ENCODE data around the gene B4GAT1. TPM values are rescaled to one million over a fixed set of nuclear protein-coding genes. Genes with fewer than 3 reads are reported as not detected.

Gene B4GAT1
- polyA plus RNA-seq, 1 experiment: 15.9 TPM

DNA sequence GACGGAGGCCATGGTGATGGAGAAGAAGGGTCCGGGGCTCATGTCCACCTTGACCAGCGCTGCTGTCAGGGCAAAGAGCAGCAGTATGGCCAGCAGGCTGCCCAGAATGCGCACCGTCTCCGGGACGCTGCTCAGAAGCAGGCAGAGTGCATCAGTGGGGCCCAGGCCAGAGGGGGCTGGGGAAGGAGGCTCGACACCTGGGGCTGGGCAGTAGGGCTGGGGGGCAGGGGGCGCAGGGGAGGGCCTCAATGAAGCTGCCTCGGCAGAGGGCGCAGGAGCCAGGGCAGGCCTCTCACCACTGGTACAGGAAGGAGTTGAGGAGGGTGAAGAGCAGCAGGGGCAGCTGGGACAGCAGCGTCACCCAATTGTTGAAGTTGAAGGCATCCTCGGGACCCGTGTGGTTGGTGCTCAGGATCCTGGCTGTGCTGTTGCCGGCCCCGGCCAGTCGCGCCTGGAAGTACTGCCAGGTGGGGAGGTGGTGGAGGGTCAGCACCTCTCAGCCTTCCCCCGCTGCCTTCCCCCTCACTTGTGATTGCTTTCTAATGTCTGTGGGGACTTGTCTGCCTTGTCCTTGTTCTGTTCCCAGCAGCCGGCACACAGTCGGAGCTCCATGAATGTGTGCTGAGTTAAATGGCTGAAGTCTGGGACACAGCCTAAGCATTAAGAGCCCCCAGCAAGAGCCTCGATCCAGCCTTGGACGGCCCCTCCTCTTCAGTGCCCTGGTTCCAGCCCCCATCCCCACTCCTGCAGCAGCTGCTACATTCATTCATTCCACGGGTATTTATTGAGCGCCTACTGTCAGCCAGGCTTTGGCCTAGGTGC, 21.9 kb upstream of the B4GAT1 start:
- TF ChIP-seq, protein P1, sequence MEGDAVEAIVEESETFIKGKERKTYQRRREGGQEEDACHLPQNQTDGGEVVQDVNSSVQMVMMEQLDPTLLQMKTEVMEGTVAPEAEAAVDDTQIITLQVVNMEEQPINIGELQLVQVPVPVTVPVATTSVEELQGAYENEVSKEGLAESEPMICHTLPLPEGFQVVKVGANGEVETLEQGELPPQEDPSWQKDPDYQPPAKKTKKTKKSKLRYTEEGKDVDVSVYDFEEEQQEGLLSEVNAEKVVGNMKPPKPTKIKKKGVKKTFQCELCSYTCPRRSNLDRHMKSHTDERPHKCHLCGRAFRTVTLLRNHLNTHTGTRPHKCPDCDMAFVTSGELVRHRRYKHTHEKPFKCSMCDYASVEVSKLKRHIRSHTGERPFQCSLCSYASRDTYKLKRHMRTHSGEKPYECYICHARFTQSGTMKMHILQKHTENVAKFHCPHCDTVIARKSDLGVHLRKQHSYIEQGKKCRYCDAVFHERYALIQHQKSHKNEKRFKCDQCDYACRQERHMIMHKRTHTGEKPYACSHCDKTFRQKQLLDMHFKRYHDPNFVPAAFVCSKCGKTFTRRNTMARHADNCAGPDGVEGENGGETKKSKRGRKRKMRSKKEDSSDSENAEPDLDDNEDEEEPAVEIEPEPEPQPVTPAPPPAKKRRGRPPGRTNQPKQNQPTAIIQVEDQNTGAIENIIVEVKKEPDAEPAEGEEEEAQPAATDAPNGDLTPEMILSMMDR (IDR thresholded peaks at IDR 0.05; ENCODE audit: low read depth, low read length): no peak
- Histone ChIP-seq H3K4me3 (ENCODE audit: low read depth, low read length) (no peak overlapping the region), H3K27me3 (ENCODE audit: control insufficient read depth, insufficient read depth, low read length) (peaks cover 16% of the 10 kb centered on the region), H3K9me3 (ENCODE audit: control insufficient read depth, insufficient read depth, low read length) (no peaks in the 10 kb centered on the region), H3K27ac (ENCODE audit: low read depth, low read length) (no peak overlapping the region)
- DNase-seq (ENCODE audit: low read depth, low spot score): no peak
- ChIA-PET CTCF (interaction anchor here (0.6 to 2.5 kb wide), 3 partner anchors 17 to 80 kb away, joined by 3 to 17 read pairs (median 3); partner anchors contain the start of gene YIF1A), POLR2A (interaction anchor here (1.5 kb wide), 1 partner anchor 21 kb away, joined by 4 read pairs; no protein-coding TSS in a partner anchor)

DNA sequence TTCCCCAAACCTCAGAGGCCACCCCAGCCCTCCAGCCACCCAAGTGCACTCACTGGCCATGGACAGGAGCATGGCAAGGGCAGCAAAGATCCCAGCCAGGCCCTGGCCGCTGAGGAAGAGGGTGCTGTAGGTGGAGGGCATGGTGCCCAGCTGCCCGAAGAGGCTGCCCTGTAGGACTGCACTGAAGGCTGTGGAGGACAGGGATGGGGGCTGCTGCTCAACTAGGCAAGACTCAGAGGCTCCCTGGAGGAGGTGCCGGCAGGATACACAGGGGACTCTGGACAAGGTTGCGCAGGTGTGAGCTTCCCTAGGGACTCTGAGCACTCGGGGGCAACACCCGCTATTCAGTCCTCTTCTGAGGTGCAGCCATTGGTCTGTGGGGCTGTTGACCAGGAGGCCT, 21.1 kb upstream of the B4GAT1 start:
- POLR2A ChIA-PET: no interaction called here
- peaks cover 13% of the 10 kb centered on the region for H3K27me3 ChIP-seq (ENCODE audit: control insufficient read depth, insufficient read depth, low read length)
- H3K27ac ChIP-seq (ENCODE audit: low read depth, low read length): no peak overlapping the region
- no peak for DNase-seq (ENCODE audit: low read depth, low spot score)
- TF ChIP-seq, protein P1 (IDR thresholded peaks at IDR 0.05; ENCODE audit: low read depth, low read length): no peak
- CTCF ChIA-PET: no interaction called here
- H3K9me3 ChIP-seq (ENCODE audit: control insufficient read depth, insufficient read depth, low read length): no peaks in the 10 kb centered on the region
- H3K4me3 ChIP-seq (ENCODE audit: low read depth, low read length): no peak overlapping the region

DNA sequence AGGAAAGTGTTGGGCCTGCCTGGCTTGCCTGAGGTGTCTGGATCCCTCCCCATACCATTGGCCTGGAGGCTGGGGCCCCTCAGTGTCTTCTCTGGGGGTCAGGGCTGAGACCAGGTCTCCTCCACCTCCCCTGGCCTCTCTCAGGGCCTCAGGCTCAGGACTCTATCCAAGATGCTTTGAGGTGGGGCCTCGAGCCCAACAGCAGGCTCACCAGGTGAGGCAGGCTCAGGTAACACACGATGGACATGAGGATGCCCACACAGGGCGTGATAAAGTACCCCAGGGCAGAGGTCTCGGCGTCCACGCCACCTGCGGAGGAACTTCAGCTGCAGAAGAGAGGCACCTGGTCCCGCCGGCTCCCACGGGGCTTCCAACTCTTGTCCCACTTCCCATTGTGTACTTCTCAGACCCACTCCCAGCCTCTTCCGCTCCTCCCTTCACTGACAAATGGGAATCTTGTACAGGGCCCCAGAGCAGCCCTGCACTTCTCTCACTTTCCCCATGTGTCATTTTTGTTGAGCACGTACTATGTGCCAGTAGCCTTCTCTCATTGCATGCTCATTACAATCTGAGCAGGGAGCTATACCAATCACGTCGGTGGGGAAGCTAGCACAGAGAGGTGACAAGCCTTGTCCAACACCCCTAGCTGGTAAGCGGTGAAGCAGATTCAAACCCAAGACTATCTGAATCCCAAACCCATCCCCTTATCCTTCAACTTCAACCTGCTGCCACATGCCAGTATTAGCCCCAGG, 20.3 kb upstream of the B4GAT1 start:
- Histone ChIP-seq H3K4me3 (ENCODE audit: low read depth, low read length) (no peak overlapping the region), H3K27ac (ENCODE audit: low read depth, low read length) (no peak overlapping the region), H3K27me3 (ENCODE audit: control insufficient read depth, insufficient read depth, low read length) (peaks cover 8% of the 10 kb centered on the region), H3K9me3 (ENCODE audit: control insufficient read depth, insufficient read depth, low read length) (no peaks in the 10 kb centered on the region)
- DNase-seq (ENCODE audit: low read depth, low spot score): no peak
- ChIA-PET CTCF (interaction anchor here (1.9 kb wide), 1 partner anchor 19 kb away, joined by 6 read pairs; no protein-coding TSS in a partner anchor), POLR2A (no interaction called here)
- TF ChIP-seq, protein P1 (IDR thresholded peaks at IDR 0.05; ENCODE audit: low read depth, low read length): no peak

DNA sequence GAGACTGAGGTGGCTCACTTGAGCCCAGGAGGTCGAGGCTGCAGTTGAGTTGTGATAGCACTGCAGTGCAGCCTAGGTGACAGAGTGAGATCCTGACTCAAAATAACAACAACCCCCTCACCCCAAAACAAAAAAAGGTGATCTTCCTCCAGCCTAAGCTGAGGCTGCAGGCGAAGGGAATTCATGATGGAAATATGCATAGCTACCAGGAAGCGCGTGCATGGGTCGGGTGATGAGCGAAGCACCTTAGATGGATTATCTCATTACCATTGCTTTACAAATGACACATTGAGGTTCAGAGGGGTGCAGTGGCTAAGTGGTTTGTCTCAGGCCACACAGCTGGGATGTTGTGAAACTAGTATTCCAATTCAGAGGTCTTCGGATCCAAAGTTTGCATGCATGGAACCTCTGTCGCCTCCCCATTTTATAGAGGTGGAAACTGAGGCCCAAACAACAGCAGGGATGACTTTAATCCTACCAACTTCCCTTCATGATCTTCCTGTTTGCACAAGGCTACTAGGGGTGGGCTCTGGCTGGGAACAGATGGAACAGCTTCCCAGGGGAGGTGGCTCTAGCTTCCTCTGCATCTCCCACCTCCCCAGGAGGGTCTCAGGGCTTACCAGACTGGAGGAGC, 19.5 kb upstream of the B4GAT1 start:
- DNase-seq (ENCODE audit: low read depth, low spot score): no peak
- TF ChIP-seq, protein P1 (IDR thresholded peaks at IDR 0.05; ENCODE audit: low read depth, low read length): no peak
- H3K4me3 ChIP-seq (ENCODE audit: low read depth, low read length): no peak overlapping the region
- H3K27me3 ChIP-seq (ENCODE audit: control insufficient read depth, insufficient read depth, low read length): peaks cover 2% of the 10 kb centered on the region
- POLR2A ChIA-PET: no interaction called here
- H3K27ac ChIP-seq (ENCODE audit: low read depth, low read length): no peak overlapping the region
- H3K9me3 ChIP-seq (ENCODE audit: control insufficient read depth, insufficient read depth, low read length): no peaks in the 10 kb centered on the region
- CTCF ChIA-PET: interaction anchor here (1.1 to 1.9 kb wide), 2 partner anchors 19 to 23 kb away, joined by 3 to 6 read pairs; no protein-coding TSS in a partner anchor
